Neural progenitor cell (in vitro differentiated cells): Measurements from ENCODE around the gene PBX3. TPM values are rescaled to one million over a fixed set of nuclear protein-coding genes. Genes with fewer than 3 reads are reported as not detected.

ENCODE experiments used
- DNase-seq: peaks from one replicate; pipeline ENCODE4 v3.0.0-alpha.2; 2016; ENCODE audit warnings: low spot score
- H2AFZ ChIP-seq: fragments of 200-600 bp; sonication (generic); replicated peaks from 2 replicates; pipeline ENCODE4 v1.6.1; 2016; ENCODE audit warnings: antibody characterized with exemption
- H3F3A ChIP-seq: fragments of 200-600 bp; sonication (generic); 2 replicates; pipeline ENCODE4 v1.6.1; 2016; ENCODE audit warnings: antibody characterized with exemption, low read depth
- H3K27ac ChIP-seq: fragments of 200-600 bp; sonication (generic); 2 replicates; pipeline ENCODE4 v1.5.1; 2016; ENCODE audit warnings: mild to moderate bottlenecking
- H3K27me3 ChIP-seq: fragments of 200-600 bp; sonication (generic); 2 replicates; pipeline ENCODE4 v1.6.1; 2016; ENCODE audit warnings: mild to moderate bottlenecking, moderate library complexity
- H3K36me3 ChIP-seq: fragments of 200-600 bp; sonication (generic); 2 replicates; pipeline ENCODE4 v1.5.1; 2016
- H3K4me1 ChIP-seq: fragments of 200-600 bp; sonication (generic); 2 replicates; pipeline ENCODE4 v1.6.1; 2016; ENCODE audit warnings: mixed run types
- H3K4me2 ChIP-seq: fragments of 200-600 bp; sonication (generic); 2 replicates; pipeline ENCODE4 v1.6.1; 2016
- H3K4me3 ChIP-seq: fragments of 200-600 bp; sonication (generic); 2 replicates; pipeline ENCODE4 v1.5.1; 2016
- H3K79me2 ChIP-seq: fragments of 200-600 bp; sonication (generic); 2 replicates; pipeline ENCODE4 v1.6.1; 2016; ENCODE audit warnings: low read depth
- H3K9ac ChIP-seq: fragments of 200-600 bp; sonication (generic); 2 replicates; pipeline ENCODE4 v1.6.1; 2016
- H3K9me3 ChIP-seq: fragments of 200-600 bp; sonication (generic); 2 replicates; pipeline ENCODE4 v1.5.1; 2016; ENCODE audit warnings: low read depth
- H4K20me1 ChIP-seq: fragments of 200-600 bp; sonication (generic); 2 replicates; pipeline ENCODE4 v1.6.1; 2016; ENCODE audit warnings: low read depth
- H3K27ac Mint-ChIP-seq: 3 replicates; pipeline ENCODE4 v1.8.0; 2021; ENCODE audit warnings: mixed read lengths
- H3K27me3 Mint-ChIP-seq: 2 replicates; pipeline ENCODE4 v1.8.0; 2022; ENCODE audit warnings: low read depth, mild to moderate bottlenecking, inconsistent platforms, moderate library complexity, mixed read lengths; ENCODE audit not compliant: insufficient read depth
- H3K36me3 Mint-ChIP-seq: 3 replicates; pipeline ENCODE4 v1.8.0; 2021; ENCODE audit warnings: mixed read lengths
- H3K4me1 Mint-ChIP-seq: 3 replicates; pipeline ENCODE4 v1.8.0; 2021; ENCODE audit warnings: mixed read lengths
- H3K4me3 Mint-ChIP-seq: 3 replicates; pipeline ENCODE4 v1.8.0; 2021; ENCODE audit warnings: mild to moderate bottlenecking, moderate library complexity, mixed read lengths
- H3K9me3 Mint-ChIP-seq: 3 replicates; pipeline ENCODE4 v1.8.0; 2020; ENCODE audit warnings: mixed read lengths
- EZH2 ChIP-seq: fragments of 200-600 bp; sonication (generic); IDR thresholded peaks from 2 replicates; pipeline ENCODE4 v1.6.1; 2017; ENCODE audit warnings: antibody characterized with exemption, mild to moderate bottlenecking, moderate library complexity
- EZH2phosphoT487 ChIP-seq: fragments of 200-600 bp; sonication (generic); IDR thresholded peaks from 2 replicates; pipeline ENCODE4 v1.6.1; 2017; ENCODE audit warnings: antibody characterized with exemption
- total RNA-seq: library from RNA; depleted of rRNA; stranded (reverse); fragments of >200 nt; gene quantifications from 2 replicates; pipeline ENCODE4 v1.2.3, GENCODE V29; 2015; ENCODE audit warnings: low replicate concordance
- TF ChIP-seq, protein P1 (sequence below): fragments of 200-600 bp; sonication (generic); IDR thresholded peaks from 2 replicates; pipeline ENCODE4 v1.5.1; 2017; ENCODE audit warnings: antibody characterized with exemption, mild to moderate bottlenecking

Gene PBX3
- total RNA-seq, 1 donor from 2014 or later = 99.5 TPM

- no peak overlapping the region for H3K4me3 Mint-ChIP-seq
- TF ChIP-seq, protein P1, sequence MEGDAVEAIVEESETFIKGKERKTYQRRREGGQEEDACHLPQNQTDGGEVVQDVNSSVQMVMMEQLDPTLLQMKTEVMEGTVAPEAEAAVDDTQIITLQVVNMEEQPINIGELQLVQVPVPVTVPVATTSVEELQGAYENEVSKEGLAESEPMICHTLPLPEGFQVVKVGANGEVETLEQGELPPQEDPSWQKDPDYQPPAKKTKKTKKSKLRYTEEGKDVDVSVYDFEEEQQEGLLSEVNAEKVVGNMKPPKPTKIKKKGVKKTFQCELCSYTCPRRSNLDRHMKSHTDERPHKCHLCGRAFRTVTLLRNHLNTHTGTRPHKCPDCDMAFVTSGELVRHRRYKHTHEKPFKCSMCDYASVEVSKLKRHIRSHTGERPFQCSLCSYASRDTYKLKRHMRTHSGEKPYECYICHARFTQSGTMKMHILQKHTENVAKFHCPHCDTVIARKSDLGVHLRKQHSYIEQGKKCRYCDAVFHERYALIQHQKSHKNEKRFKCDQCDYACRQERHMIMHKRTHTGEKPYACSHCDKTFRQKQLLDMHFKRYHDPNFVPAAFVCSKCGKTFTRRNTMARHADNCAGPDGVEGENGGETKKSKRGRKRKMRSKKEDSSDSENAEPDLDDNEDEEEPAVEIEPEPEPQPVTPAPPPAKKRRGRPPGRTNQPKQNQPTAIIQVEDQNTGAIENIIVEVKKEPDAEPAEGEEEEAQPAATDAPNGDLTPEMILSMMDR = no peak
- TF ChIP-seq EZH2phosphoT487 (no peak), EZH2 (no peak)
- no peak overlapping the region for H3K27ac ChIP-seq
These were observed 248.5 kb downstream of the PBX3 start for GRCh38 chr9:125995706-125996105.

GRCh38 chr9:125996791-125997190 is 249.6 kb downstream of the PBX3 start:
- TF ChIP-seq, protein P1 = no peak
- TF ChIP-seq EZH2phosphoT487 = no peak
- TF ChIP-seq EZH2 = no peak
- Histone ChIP-seq H3K4me1 (peaks cover 11% of the 10 kb centered on the region), H3F3A (no peaks in the 10 kb centered on the region), H4K20me1 (no peaks in the 10 kb centered on the region), H3K9ac (no peak overlapping the region), H3K9me3 (no peaks in the 10 kb centered on the region), H3K27me3 (no peaks in the 10 kb centered on the region), H2AFZ (no peak overlapping the region), H3K36me3 (no peaks in the 10 kb centered on the region), H3K27ac (no peak overlapping the region), H3K79me2 (no peaks in the 10 kb centered on the region), H3K4me2 (no peak overlapping the region), H3K4me3 (no peak overlapping the region)
- peaks cover 9% of the 10 kb centered on the region for H3K4me1 Mint-ChIP-seq
- DNase-seq = no peak
- no peaks in the 10 kb centered on the region for H3K9me3 Mint-ChIP-seq
- H3K27ac Mint-ChIP-seq = no peak overlapping the region
- H3K36me3 Mint-ChIP-seq = no peaks in the 10 kb centered on the region
- peaks cover 2% of the 10 kb centered on the region for H3K27me3 Mint-ChIP-seq
- no peak overlapping the region for H3K4me3 Mint-ChIP-seq

More at GRCh38 chr9:125995706-125996105, 248.5 kb downstream of the PBX3 start:
- Histone ChIP-seq H3K79me2 (no peaks in the 10 kb centered on the region), H3K4me1 (peaks cover 11% of the 10 kb centered on the region), H3K4me3 (no peak overlapping the region), H3K9me3 (no peaks in the 10 kb centered on the region), H3K36me3 (no peaks in the 10 kb centered on the region), H3K4me2 (no peak overlapping the region), H3K27me3 (no peaks in the 10 kb centered on the region), H3K9ac (no peak overlapping the region), H3F3A (no peaks in the 10 kb centered on the region), H2AFZ (no peak overlapping the region), H4K20me1 (no peaks in the 10 kb centered on the region)
- Mint-ChIP-seq H3K36me3 (no peaks in the 10 kb centered on the region), H3K27ac (peak overlapping the region; percentile 47), H3K27me3 (peaks cover 2% of the 10 kb centered on the region), H3K9me3 (no peaks in the 10 kb centered on the region), H3K4me1 (peaks cover 13% of the 10 kb centered on the region)
- DNase-seq = no peak

GRCh38 chr9:125997196-125997823 is 250.1 kb downstream of the PBX3 start:
- Mint-ChIP-seq H3K27me3 (peaks cover 2% of the 10 kb centered on the region), H3K9me3 (no peaks in the 10 kb centered on the region), H3K36me3 (no peaks in the 10 kb centered on the region), H3K27ac (no peak overlapping the region), H3K4me1 (peaks cover 9% of the 10 kb centered on the region), H3K4me3 (no peak overlapping the region)
- no peak overlapping the region for H3K4me2 ChIP-seq
- no peaks in the 10 kb centered on the region for H3F3A ChIP-seq
- peaks cover 11% of the 10 kb centered on the region for H3K4me1 ChIP-seq
- no peak overlapping the region for H2AFZ ChIP-seq
- no peaks in the 10 kb centered on the region for H3K79me2 ChIP-seq
- no peak for DNase-seq
- H3K27me3 ChIP-seq = no peaks in the 10 kb centered on the region
- H3K36me3 ChIP-seq = no peaks in the 10 kb centered on the region
- no peak overlapping the region for H3K27ac ChIP-seq
- no peak overlapping the region for H3K9ac ChIP-seq
- TF ChIP-seq EZH2phosphoT487 (no peak), EZH2 (no peak)
- TF ChIP-seq, protein P1 = no peak
- H3K4me3 ChIP-seq = no peak overlapping the region
- no peaks in the 10 kb centered on the region for H3K9me3 ChIP-seq
- H4K20me1 ChIP-seq = no peaks in the 10 kb centered on the region
